ENCODE results near the gene SERPINE1. TPM values are rescaled to one million over a fixed set of nuclear protein-coding genes. Genes with fewer than 3 reads are reported as not detected.
A peak's percentile ranks its signal among the peaks of the same experiment; 100 is the strongest.
"Not testable (repeated sequence)": the region's sequence is repeated elsewhere in the genome, so short reads cannot be mapped to it uniquely, and the experiment has no call there.

The SERPINE1 gene
- total RNA-seq, 4 donors from 2014 or later = 4.8 to 9.4 (median 8.9) TPM

GRCh38 chr7:101120315-101120714 lies 6.6 kb upstream of the SERPINE1 start:
- intact Hi-C loops (cut with DNase I; ENCODE audit: low total_unique reads) = no loop called here
- no peak for TF ChIP-seq CTCF (IDR thresholded peaks at IDR 0.05)
- TF ChIP-seq POLR2A (IDR thresholded peaks at IDR 0.05) = no peak

GRCh38 chr7:101121631-101121990 lies 5.3 kb upstream of the SERPINE1 start:
- DNase-seq (ENCODE audit: low spot score in 2 of 2); H3K4me3 ChIP-seq (ENCODE audit: low read depth, poor library complexity, severe bottlenecking); intact Hi-C loops (cut with DNase I; ENCODE audit: low total_unique reads): not testable (repeated sequence)
- WGBS, 2 donors = 53 to 62% methylated on average over 9 of the region's 9 CpGs

More at GRCh38 chr7:101120315-101120714, 6.6 kb upstream of the SERPINE1 start:
- no peak overlapping the region for H3K4me3 ChIP-seq (ENCODE audit: low read depth, poor library complexity, severe bottlenecking)
- DNase-seq (ENCODE audit: low spot score in 2 of 2) = no peak
- WGBS, 2 donors = 68 to 89% methylated on average over 4 of the region's 4 CpGs

GRCh38 chr7:101121991-101122932 lies 4.6 kb upstream of the SERPINE1 start:
- H3K4me3 ChIP-seq (ENCODE audit: low read depth, poor library complexity, severe bottlenecking) = no peak overlapping the region
- WGBS, 2 donors = 29 to 34% methylated on average over 17 of the region's 17 CpGs
- TF ChIP-seq CTCF (IDR thresholded peaks at IDR 0.05) (no peak), POLR2A (IDR thresholded peaks at IDR 0.05) (no peak)
- DNase-seq (ENCODE audit: low spot score in 2 of 2) = peak; percentile 49 to 92
- intact Hi-C loops (cut with DNase I; ENCODE audit: low total_unique reads) = no loop called here

GRCh38 chr7:101122933-101123702 lies 3.8 kb upstream of the SERPINE1 start:
- WGBS, 2 donors = 92 to 95% methylated on average over 11 of the region's 11 CpGs
- intact Hi-C loops (cut with DNase I; ENCODE audit: low total_unique reads) = no loop called here
- no peak overlapping the region for H3K4me3 ChIP-seq (ENCODE audit: low read depth, poor library complexity, severe bottlenecking)
- TF ChIP-seq POLR2A (IDR thresholded peaks at IDR 0.05) = no peak
- no peak for TF ChIP-seq CTCF (IDR thresholded peaks at IDR 0.05)
- DNase-seq (ENCODE audit: low spot score in 2 of 2) = no peak

GRCh38 chr7:101123703-101124068 lies 3.2 kb upstream of the SERPINE1 start:
- H3K4me3 ChIP-seq (ENCODE audit: low read depth, poor library complexity, severe bottlenecking) = no peak overlapping the region
- WGBS, 2 donors = 84 to 95% methylated on average over 3 of the region's 3 CpGs
- TF ChIP-seq CTCF (IDR thresholded peaks at IDR 0.05) (no peak), POLR2A (IDR thresholded peaks at IDR 0.05) (no peak)
- intact Hi-C loops (cut with DNase I; ENCODE audit: low total_unique reads) = no loop called here
- no peak for DNase-seq (ENCODE audit: low spot score in 2 of 2)

- intact Hi-C loops (cut with DNase I; ENCODE audit: low total_unique reads) = no loop called here
- H3K4me3 ChIP-seq (ENCODE audit: low read depth, poor library complexity, severe bottlenecking) = no peak overlapping the region
- no peak for DNase-seq (ENCODE audit: low spot score in 2 of 2)
- TF ChIP-seq POLR2A (IDR thresholded peaks at IDR 0.05) = no peak
- TF ChIP-seq CTCF (IDR thresholded peaks at IDR 0.05) = no peak
- WGBS, 2 donors = 21 to 28% methylated on average over 7 of the region's 7 CpGs
Observed at GRCh38 chr7:101124376-101125056, 2.4 kb upstream of the SERPINE1 start.

Data from lower leg skin (tissue), 4 donors.